Coronary artery (tissue), 2 donors: ENCODE data around the gene ANO8.
A peak's percentile ranks its signal among the peaks of the same experiment; 100 is the strongest.

Source experiments
- DNase-seq: peaks from one replicate; pipeline ENCODE4 v3.0.0-alpha.2; 2017; ENCODE audit warnings: low spot score
- H3K27ac ChIP-seq, 2 donors: fragments of 200-600 bp; sonication (generic); one replicate each; pipeline ENCODE4 v1.5.1; 2016 to 2019
- H3K4me3 ChIP-seq: fragments of 200-600 bp; sonication (generic); 2 replicates; pipeline ENCODE4 v1.5.1; 2016; ENCODE audit warnings: mild to moderate bottlenecking, moderate library complexity
- TF ChIP-seq, protein P1 (sequence below): fragments of 200-600 bp; sonication (generic); IDR thresholded peaks from one replicate; pipeline ENCODE4 v1.5.1; 2019; ENCODE audit warnings: antibody characterized with exemption

Gene ANO8

DNA sequence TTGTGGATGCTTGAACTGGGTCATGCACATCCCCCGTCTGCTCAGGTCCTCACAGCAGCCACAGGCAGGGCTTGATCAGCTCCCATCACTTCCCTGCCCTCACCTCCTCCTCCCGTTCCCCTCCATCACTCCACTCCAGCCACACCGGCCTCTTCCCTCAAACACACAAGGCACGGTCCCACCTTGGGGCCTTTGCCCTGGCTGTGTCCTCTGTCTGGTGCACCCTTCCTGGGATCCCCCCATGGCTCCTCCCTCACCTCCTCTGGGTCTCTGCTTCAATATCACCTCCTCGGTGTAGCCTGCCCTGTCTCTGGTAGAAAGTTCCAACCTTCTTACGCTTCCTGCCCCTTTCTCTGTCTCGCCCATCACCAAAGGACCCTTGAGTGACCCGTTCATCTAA lies 18.7 kb upstream of the ANO8 start:
- Histone ChIP-seq H3K4me3 (no peak overlapping the region), H3K27ac (no peak overlapping the region)
- DNase-seq, result no peak
- TF ChIP-seq, protein P1, sequence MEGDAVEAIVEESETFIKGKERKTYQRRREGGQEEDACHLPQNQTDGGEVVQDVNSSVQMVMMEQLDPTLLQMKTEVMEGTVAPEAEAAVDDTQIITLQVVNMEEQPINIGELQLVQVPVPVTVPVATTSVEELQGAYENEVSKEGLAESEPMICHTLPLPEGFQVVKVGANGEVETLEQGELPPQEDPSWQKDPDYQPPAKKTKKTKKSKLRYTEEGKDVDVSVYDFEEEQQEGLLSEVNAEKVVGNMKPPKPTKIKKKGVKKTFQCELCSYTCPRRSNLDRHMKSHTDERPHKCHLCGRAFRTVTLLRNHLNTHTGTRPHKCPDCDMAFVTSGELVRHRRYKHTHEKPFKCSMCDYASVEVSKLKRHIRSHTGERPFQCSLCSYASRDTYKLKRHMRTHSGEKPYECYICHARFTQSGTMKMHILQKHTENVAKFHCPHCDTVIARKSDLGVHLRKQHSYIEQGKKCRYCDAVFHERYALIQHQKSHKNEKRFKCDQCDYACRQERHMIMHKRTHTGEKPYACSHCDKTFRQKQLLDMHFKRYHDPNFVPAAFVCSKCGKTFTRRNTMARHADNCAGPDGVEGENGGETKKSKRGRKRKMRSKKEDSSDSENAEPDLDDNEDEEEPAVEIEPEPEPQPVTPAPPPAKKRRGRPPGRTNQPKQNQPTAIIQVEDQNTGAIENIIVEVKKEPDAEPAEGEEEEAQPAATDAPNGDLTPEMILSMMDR, result no peak

GRCh38 chr19:17352608-17353280 lies 18.1 kb upstream of the ANO8 start:
- H3K27ac ChIP-seq, result no peak overlapping the region
- DNase-seq, result no peak

DNA sequence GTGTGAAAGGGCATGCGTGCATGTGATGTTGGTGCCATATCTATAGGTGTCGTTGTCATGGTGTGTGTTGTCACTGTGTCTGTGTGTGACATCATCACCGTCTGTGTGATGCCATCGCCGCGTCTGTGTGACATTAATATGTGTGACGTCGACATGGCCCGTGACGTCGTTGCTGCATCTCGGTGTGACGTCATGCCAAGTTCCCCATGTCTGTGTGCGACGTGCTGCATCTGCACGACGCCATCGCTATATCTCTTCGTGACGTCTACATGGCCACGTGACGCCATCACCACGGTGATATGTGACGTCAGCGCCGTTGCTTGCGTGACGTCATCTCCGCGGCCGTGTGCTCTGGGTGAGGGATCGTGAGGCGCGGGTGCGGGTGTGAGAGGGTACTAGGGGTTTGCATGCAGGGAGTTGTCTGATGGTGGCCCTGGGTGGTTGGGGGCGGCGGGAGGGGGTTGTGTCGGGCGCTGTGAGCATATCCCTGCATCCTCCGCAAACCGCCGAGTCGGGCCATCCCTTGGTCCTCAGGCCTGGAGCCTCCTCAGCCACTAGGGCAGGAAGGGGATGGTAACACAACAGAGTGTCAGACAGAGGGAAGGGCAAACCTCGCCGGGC lies 17.3 kb upstream of the ANO8 start:
- Histone ChIP-seq H3K27ac (no peak overlapping the region), H3K4me3 (no peak overlapping the region)
- TF ChIP-seq, protein P1, result no peak

More at GRCh38 chr19:17352608-17353280, 18.1 kb upstream of the ANO8 start:
- H3K4me3 ChIP-seq, result no peak overlapping the region
- TF ChIP-seq, protein P1, result no peak

DNA sequence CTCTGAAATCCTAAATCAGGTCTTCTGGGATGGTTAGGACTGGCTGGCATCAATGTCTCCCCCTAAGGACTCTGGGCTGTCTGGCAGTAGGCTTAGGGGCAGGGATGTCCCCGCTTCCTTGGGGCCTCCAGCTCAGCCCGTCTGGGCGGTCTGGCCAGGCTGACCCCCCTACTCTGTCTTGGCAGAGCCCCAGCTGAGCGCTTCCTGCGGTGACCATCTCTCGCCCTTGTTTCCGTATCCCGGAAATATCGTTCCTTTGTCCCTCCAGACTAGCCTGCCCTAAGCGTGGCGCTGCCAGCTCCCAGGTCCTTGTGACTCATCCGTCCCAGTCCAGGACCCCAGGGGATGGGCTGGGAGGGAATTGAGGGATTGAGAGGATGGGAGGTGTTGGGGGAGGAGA lies 14.0 kb upstream of the ANO8 start:
- Histone ChIP-seq H3K27ac (peak overlapping the region; percentile 40 to 85), H3K4me3 (peak overlapping the region; percentile 50)
- TF ChIP-seq, protein P1, result no peak
- no peak for DNase-seq

More for the DNA sequence above, 17.3 kb upstream of the ANO8 start:
- no peak for DNase-seq

GRCh38 chr19:17347877-17348276 lies 13.2 kb upstream of the ANO8 start:
- TF ChIP-seq, protein P1, result no peak
- no peak overlapping the region for H3K4me3 ChIP-seq
- no peak for DNase-seq
- peak overlapping the region; percentile 40 to 85 for H3K27ac ChIP-seq

GRCh38 chr19:17347361-17347760 lies 12.7 kb upstream of the ANO8 start:
- TF ChIP-seq, protein P1, result no peak
- Histone ChIP-seq H3K27ac (peak overlapping the region; percentile 40 to 85), H3K4me3 (no peak overlapping the region)
- no peak for DNase-seq
